CD4-positive, alpha-beta T cell treated with Interleukin-12 subunit alpha and Interleukin-12 subunit beta, for 1 hour (primary cell): ENCODE results near the gene AQP12B.

Experiments used
- DNase-seq: peaks from one replicate; pipeline ENCODE4 v3.0.0-alpha.2; 2020

AQP12B gene

DNA sequence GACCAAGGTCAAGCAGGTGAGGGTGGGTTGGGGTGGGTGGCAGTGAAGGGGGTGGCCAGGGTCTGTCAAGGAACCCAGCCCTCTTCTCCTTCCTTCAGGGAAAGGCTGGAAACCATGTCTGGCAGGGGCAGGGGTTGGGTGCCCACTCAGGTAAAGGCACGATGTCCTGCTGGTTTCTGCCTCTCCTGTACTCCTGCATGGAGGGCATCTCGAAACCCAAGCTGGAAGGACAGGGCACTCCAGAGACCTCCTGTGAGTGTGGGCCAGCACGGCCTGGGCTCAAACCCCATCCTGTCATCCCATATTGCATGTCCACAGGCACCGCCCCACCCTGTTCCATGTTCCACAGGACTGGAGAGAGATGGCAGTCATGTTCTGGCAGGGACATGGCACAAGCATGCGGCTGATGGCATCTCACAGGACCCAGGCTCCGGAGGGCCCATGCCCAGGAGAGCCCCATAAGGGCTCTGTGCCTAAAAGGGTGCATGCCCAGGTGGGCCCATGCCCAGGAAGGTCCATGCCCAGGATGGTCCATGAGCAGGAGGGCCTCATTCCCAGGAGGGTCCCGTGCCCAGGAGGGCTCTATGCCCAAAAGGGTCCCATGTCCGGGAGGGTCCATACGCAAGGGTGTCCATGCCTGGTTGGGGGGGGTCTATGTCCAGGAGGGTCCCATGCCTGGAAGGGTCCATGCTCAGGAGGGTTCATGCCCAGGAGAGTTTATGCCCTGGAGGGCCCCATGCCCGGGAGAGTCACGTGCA, 51.0 kb downstream of the AQP12B start:
- DNase-seq, result no peak

DNA sequence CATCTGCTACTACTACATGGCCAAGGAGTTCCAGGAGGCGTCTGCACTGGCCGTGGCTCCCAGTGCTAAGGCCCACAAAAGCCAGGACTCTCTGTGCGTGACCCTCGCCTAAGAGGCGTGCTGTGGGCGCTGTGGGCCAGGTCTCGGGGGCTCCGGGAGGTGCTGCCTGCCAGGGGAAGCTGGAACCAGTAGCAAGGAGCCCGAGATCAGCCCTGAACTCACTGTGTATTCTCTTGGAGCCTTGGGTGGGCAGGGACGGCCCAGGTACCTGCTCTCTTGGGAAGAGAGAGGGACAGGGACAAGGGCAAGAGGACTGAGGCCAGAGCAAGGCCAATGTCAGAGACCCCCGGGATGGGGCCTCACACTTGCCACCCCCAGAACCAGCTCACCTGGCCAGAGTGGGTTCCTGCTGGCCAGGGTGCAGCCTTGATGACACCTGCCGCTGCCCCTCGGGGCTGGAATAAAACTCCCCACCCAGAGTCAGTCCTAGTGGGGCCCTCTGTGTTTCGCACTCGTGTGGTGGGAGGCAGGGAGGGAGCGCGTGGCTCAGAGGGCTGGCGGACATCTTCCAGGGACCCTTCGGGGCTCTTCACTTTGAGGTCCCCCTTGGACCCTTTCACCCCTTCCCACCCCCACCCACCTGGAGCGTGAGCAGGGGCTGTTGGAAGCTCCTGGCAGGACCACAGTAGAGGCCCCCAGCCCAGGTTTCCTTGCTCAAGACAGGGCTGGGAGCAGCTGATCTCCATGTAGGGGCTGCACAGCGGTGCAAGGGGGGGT, 51.7 kb downstream of the AQP12B start:
- no peak for DNase-seq

DNA sequence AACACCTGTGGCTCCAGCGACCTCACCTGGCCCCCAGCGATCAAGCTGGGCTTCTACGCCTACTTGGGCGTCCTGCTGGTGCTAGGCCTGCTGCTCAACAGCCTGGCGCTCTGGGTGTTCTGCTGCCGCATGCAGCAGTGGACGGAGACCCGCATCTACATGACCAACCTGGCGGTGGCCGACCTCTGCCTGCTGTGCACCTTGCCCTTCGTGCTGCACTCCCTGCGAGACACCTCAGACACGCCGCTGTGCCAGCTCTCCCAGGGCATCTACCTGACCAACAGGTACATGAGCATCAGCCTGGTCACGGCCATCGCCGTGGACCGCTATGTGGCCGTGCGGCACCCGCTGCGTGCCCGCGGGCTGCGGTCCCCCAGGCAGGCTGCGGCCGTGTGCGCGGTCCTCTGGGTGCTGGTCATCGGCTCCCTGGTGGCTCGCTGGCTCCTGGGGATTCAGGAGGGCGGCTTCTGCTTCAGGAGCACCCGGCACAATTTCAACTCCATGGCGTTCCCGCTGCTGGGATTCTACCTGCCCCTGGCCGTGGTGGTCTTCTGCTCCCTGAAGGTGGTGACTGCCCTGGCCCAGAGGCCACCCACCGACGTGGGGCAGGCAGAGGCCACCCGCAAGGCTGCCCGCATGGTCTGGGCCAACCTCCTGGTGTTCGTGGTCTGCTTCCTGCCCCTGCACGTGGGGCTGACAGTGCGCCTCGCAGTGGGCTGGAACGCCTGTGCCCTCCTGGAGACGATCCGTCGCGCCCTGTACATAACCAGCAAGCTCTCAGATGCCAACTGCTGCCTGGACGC, 52.5 kb downstream of the AQP12B start:
- DNase-seq, result no peak

DNA sequence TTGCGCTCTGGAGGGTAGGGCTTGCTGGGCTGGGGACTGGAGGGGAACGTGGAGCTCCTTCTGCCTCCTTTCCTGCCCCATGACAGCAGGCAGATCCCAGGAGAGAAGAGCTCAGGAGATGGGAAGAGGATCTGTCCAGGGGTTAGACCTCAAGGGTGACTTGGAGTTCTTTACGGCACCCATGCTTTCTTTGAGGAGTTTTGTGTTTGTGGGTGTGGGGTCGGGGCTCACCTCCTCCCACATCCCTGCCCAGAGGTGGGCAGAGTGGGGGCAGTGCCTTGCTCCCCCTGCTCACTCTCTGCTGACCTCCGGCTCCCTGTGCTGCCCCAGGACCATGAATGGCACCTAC, 53.1 kb downstream of the AQP12B start:
- DNase-seq, result no peak

DNA sequence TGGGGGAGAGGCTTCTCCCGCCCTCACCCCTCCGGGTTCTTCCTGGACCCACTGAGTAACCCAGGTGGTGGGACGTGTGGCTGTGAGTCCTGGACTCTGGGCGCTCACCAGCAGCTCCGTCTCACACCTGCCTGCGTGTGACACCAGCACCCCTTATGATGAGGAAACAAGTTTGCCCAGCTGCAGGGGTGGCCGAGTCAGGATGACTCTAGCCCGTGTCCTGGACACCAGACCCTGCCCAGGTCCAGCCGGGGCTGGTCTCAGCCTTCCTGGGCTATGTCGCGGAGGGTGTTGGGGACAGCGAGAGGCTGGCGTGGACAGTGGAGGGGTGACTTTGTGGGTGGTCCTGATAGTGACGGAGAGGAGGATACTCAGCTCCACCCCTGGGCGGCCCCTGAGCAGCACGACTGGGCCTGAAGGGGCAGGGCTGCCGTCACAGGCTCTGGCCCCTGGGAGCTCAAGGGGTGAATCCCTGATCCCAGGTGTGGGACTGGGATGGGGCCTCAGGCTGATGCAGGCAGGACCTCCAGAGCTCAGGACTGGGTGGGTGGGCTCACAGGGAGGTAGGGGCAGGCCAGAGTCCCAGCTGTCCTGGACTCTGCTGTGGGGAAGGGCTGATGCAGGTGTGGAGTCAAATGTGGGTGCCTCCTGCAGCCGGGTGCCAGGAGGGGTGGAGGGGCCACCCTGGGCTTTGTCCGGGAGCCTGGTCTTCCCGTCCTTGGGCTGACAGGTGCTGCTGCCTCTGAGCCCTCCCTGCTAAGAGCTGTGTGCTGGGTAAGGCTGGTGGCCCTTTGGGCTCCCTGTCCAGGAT, 53.7 kb downstream of the AQP12B start:
- DNase-seq, result no peak

DNA sequence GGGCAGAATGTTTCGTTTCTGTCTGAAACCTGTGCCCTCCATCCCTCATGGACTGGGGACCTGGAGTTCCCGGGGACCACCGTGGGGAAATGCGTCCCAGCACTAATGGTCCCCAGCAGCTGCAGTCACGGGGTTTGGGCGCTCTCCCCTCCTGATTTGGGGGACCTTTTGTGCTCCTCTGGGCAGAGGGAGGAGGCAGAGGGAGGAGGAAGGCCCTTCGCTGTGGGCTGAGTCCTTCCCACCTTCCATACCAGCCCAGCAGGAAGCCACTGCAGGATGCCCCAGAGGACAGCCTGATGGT, 54.2 kb downstream of the AQP12B start:
- no peak for DNase-seq

DNA sequence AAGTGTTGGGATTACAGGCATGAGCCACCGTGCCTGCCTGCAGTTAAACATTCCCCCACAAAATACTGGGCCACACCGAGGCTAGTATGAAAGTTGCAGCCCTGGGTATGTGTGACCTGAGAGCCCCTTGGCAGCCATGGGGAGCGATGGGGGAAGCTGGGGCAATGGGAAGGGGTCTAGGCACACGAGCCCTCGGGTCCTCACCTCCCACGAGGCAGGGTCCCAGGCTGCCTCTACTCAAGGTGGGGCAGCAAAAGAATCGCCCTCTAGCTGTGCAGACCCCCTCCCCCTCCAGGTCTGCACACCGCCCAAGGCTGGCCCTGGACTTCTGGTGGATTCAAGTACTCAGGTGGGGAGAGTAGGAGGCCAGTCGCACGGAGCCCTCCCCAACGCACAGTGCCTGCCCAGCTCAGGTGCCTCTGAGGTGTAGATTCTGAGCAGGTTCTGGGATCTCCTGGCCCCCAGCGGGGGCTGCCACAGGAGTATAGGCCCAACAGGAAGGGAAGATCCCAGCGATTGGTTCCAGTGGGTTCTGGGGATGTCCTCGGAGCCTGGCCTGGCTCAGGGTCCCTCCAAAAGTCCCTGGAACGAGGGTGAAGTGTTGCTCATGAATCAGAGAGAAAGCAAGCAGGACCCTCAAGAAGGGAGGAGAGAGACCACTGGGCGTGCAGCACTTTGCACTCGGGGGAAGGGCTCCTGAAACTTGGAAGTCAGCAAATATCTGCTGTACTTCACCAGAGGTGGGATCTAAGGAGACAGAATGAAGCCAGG, 54.8 kb downstream of the AQP12B start:
- DNase-seq, result no peak

DNA sequence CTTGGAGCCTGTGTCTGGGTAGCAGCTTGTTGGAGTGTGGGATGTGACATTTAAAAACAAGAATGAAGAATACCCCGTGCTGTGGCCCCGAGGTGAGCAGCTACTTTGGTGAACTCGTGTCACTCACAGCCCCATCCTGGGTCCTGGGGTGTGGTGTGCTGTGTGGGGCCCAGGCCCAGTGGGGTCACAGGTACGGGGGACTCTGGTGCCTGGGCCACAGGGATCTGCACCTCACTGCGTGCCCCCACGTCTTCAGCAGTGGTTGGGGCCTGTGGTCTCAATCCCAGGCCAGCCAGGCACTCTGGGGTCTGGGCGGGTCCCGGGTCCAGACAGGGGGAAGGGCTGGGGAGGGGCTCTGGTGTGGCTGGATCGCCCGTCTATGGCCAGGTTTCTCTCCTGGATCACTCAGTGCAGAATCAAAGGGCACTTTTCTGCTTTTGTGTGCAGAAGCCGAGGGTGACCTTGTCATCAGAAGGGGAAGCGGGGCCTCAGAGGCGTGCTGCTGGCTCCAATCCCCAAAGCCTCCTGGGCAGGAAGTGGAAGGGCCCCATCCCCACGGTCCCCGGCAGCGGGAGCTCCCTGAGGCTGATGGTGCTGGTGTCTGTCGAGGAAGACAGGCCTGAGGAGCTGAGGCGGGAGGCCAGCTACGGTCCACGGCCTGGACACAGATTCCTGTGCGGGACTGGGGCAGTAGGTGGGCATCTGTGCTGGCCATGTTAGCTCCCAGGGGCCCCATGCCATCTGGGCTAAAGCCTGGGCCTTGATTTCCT, 56.0 kb downstream of the AQP12B start:
- DNase-seq, result peak; percentile 33
